GM18508 (cell line): ENCODE results near the gene KIAA1755.

Experiments used
- ATAC-seq: cut with Tn5 transposase; IDR thresholded peaks from one replicate; pipeline ENCODE4 v1.9.1; 2021; ENCODE audit warnings: moderate number of reproducible peaks; ENCODE audit not compliant: insufficient read depth, unreplicated experiment

The KIAA1755 gene

DNA sequence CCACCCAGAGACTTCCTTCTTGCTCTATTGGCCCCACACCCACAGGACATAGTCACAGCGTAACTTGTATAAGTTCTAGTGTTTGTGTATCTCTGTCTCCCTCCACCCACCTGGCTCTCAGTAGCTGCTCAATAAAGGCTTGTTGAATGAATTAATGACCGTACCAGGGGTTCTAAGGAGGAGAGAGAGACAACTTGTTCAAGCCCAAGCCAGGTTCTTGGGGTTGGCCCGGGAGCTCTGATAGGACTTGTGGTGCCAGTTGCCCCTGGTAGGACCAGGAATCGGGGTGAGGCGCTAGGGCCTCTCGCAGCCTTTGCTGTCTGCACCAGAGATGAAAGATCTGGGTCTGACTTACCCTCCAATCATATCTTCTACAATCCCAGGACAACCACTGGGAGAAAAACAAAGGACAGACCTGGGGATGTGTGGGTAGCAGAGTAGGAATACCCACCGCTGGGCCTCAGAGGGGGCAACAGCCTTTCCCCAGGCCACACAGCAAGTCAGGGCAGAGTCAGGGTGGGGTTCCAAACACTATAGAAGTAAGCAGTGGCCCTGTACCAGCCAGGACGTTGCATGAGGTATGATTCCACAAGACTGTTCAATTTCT, 90.2 kb downstream of the KIAA1755 start:
- no peak for ATAC-seq

DNA sequence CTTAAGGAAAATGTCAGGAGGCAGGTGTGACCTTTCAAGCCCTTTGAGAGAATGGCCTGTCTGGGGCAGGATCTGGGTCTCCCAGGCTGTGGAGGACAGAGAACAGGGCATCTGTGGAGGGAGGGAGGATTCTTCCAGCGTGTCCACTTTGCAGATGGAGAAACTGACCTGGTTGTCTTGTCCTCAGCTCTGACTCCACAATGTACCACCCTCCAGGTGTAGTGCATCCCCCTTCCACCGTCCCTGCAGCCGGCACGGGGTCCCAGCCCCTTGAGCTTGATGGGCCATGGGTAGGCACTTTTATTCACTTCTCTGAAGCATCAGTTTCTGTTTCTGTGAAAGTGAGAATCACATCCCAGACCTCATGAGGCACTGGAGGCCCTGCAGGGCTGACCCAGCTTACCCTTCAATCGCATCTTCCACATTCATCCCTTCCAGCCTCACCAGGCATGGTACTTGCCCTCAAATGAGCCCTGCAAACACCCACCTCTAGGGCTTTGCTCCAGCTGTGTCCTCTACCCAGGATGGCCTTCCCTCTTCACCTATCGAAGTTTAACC, 90.8 kb downstream of the KIAA1755 start:
- ATAC-seq = no peak

DNA sequence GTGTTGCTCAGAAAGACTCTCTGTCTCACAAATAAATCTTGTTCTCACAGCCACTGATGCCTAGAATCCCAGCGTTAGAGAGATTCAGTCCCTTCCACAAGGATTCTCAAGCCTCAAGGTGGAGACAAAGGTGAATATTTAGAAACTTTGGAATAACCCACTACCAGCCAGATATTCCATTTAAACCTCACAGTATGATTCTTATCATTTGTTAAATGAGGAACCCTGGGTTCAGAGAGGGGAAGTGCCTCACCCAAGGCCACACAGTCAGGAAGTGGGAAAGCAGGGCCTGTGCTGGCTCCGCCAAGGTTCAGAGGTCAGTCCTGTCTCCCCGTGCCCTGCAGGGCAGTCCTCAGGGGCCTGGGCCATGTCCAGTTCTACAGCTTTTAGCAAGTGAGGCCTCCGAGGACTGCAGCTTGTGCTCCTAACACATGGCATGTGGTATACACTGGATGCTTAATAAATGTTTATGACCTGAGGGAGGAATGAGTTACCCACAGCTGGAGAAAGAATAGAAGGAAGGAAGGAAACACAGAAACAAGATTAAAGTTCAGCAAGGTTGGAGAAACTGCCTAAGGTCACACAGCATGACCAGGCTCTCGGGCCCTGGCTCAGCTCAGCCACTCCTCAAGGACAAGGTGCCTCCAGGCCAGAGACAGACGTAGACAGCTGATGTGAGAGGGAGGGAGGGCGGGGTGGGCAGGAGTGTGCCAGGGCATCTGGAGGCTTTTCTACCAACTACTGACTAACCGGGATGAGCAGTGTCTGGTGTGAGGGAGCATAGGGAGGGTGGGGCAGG, 91.5 kb downstream of the KIAA1755 start:
- ATAC-seq = no peak

DNA sequence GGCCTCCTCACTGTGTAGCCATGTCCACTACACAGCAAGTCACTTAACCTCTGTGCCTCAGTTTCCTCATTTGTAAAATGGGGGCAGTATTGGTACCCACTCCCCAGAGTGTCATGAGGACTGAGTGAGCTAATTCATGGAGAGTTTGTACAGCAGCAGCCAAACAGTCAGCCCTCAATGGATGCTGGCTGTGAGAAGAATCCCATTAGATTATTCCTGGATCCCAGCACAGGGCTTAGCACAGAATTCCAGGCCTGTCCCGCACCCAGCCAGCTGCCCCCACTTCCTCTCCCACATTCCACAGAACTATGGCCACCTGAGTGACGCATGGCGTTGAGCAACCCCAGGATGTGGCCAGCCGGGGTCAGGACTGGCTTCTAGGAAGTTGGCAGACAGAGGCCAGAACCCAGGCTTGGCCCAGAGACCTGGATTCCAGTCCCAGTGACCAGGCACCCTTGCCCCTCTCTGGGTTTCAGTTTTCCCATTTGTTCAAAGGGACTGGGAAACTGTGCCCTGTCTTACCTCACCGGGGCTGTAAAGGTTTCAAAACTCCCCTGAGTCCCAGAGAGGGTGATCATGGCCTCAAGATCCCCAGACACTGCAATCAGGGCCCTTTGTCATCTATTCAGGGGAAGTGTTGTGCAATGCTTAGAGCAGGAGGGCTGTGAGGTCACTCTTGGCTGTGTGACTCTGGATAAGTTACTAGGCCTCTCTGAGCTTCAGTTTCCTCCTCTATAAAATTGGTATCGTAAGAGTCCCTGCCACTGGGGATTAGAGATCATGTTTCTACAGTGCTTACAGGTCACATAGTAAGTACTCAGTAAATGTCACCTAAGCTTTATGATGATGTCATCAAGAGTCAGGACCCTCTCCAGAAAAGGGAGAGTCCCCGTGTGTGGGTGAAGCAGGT, 92.4 kb downstream of the KIAA1755 start:
- ATAC-seq = no peak

DNA sequence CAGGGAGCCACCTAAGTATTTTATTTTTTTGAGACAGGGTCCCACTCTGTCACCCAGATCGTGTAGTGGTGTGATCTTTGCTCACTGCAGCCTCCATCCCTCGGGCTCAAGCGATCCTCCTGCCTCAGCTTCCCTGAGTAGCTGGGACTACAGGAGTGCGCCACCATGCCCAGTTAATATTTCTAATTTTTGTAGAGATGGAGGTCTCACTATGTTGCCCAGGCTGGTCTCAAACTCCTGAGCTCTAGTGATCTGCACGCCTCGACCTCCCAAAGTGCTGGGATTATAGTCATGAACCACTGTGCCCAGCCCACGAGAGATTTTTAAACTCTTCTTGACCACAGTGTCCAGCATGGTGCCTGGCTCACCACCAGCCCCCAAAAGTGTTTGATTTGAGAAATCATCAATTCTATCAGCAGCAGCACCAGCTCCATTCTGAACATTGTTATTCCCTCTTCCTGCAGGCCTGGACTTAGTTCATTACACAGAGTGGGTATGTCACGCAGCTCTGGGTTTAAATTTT, 93.1 kb downstream of the KIAA1755 start:
- ATAC-seq = no peak

DNA sequence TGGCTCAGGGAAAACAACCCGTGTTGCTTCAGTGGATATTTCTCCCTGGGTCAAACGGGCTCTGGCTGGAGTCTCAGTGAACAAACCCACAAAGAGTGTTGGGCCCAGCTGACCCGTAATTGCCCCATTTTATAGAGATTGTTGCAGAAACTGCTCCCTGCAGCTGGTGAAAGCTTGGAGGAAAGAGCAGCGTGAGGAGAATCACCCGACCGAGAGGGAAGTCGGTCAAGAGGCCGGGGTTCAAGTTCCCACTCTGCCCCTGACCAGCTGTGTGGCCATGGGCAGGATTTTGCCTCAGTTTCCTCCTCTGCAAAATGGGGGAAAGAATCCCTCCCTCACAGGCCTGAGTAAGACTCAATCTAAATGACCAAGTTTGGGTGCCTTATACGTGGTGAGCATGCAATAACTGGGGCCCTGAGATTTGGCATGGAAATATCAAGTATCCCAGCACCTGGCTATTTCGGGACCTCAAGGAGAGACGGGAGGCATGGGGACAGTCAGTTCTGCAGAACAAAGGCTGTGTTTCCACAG, 93.8 kb downstream of the KIAA1755 start:
- no peak for ATAC-seq

DNA sequence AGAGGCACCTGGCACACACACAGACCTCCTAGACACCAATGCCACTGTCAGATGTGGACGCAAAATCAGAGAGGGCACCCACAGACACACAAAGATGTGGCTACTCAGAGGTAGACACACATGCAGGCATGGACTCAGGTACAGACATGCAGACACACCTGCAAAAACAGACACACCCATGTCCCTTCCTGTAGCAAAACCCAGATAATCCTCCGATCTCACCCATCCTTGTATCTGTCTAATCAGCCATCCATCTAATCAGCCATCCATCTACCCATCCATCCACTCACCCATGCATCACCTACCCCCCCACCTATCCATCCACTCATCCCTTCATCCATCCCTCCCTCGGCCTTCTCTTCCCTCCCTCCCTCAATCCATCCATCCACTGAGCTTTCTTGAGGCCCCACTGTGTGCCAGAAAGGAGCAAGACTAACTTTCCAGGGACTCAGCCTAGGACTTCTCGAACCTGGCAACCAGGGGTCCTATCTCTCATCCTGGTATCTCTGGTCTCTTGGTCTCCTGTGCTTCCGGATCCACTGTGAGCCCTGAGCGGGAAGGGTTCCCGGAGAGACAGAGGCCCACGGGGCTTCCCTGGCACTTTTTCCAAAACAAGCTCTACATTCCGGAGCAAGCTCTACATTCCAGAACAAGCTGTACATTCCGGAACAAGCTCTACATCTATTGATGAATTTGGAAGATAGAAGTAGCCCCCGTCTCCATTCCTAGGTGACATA, 94.4 kb downstream of the KIAA1755 start:
- ATAC-seq = no peak

DNA sequence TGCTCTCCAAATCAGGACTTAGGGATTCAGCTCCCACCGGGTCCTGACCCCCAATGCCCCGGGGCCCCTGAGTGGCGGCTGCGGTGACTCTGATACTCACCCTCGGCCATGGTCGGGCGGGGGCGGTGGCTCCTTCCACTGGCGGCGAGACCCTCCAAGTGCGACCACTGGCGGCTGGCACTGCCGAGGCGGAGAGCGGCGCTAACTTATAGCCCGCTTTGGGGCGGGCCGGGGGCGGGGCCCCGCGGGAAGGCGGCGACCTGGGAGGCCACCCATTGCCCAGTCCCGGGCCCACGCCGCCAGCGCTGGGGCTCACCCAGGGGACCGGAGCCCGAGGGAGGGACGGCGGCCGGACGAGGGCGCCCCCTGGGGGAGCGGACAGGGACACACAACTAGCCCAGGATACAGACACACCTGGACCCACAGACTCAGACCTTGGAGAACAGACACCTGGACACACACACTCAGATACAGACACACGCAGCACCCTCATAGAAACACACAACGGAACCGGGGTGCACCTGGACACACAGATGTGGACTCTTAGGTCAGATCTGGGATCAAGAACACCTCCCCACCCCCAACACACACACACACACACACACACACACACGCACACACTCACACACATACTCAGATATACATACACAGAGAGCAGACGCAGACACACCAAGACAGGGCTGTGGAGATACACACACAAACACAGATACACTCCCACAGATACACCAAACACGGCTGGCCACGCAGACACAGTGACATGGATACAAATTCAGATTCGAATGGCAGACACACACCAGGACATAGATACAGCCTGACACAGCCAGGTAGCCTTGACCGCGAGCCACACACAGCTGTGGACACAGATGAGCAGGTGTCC, 95.2 kb downstream of the KIAA1755 start, which contains the start of gene TGM2:
TGM2 (minus strand) TSS at position 182 of the 877 bp plus-strand sequence; CDS start at position 110, 72 bp downstream.
- ATAC-seq = no peak

DNA sequence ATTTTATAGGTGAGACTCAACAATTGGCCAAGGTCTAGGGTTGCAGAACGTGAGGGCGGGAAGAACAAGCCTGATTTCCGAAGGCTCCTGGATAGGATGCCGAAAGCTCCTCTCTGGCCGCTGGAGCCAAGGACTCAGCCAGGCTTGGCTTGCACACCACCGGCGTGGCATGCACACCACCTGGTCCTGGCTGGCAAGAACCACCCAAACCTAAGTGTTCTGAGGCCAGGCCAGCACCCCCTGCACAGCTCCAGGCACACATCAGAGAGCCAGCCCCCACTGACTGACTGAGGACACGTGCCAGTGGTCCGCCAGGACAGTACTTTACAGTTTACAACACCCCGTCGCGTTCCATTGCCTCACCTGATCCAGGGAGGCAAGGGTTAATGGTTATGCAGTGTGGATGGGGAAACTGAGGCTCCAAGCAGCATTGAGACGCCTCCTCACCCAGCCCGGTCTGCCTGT, 95.9 kb downstream of the KIAA1755 start:
- no peak for ATAC-seq

DNA sequence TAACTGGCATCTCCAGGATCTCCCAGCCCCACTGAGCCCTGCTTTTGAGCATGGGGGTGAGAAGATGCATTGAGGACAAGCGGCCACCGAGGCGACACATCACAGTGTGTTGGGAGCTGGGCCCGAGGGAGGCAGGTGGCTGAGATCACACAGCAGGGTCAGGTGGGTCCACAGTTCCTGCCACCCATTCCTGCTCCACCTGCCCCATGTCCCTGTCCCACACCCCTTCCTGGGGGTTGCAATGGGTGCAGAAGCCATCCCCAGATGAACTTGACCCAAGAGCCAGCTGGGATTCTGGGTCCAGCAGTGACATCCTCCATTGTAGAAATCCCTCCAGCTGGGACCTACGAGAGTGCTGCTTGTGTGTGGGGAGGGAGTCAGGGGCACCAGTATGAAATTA, 96.5 kb downstream of the KIAA1755 start:
- ATAC-seq = no peak

DNA sequence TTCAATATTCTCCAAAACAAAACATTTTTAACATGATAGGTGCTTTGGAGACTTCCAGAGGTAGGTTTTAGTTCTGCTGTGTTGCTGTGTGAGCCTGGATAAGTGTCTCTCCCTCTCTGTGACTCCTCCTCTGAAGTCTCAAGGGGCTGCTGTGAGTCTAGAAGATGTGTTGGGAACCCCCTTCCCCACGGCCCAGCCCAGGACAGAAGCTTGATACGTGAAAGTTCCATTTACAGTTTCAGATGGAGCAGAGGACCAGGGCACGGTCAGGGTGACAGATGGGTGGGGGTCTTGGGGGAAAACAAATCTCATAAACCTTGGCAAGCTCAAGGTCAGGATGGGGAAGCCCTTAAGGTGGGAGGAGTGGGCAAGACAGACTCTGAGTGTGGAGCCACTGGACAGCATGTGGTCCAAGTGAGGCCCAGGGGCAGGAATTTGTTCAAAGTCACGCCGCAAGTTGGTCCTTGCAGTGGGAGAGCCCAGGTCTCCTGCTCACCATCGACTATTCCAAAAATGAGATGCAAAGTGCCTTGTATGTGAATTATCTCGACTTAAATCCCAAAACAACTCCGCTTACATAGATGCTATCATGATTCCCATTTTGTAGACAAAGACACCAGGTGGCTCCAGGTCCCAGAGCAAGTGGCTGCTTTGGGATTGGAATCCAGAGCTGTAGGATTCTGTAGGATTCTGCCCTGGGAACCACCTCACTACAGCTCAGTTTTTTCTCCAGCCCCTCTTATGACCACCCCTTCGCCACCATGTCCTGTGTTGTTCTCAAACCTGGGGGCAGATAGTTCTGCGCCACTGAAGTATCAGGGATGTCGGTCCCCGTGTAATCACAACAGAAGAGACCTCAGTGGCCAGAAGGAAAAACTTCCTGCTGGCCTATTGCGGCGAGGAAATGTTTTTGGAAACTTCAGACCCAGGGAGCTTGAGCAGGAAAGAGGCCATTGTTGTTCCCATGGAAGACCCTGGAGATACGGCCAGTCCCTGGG, 97.4 kb downstream of the KIAA1755 start:
- no peak for ATAC-seq

DNA sequence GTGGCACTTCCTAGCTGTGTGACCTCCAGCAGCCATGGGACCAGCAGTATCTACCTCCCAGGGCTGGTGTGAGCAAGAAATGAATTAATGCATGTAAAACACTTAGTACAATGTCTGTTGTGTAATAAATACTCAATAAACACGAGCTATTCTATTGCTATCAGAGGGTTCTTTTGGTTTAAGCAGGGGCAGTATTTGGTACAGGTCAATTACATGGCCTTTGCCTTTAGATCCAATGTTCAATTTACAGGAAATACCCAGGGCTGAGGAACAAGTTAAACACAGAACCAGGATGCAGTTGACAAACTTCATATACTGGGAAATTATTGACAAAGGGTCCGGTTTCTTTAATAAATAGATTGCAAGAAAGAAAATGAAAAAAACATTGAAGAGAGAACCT, 98.4 kb downstream of the KIAA1755 start:
- ATAC-seq = no peak

DNA sequence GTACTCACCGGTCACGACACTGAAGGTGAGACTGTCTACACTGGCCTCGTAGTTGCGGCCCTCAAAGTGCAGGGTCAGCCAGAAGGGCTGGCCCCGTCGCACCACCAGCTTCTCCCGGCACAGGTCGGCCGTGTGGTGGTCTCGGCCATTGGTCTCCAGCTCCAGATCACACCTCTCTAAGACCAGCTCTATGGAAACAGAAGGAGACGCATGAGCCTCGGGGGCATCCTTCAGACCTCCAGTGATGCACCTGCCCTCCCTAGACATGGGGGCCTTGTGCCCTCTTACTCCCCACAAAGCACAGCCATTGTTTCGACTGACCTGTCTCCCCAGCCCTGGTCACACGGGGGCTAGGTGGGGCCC, 99.1 kb downstream of the KIAA1755 start:
- no peak for ATAC-seq
